Upper lobe of left lung (tissue), 6 donors: Measurements from ENCODE around the gene CFAP92. TPM values are rescaled to one million over a fixed set of nuclear protein-coding genes. Genes with fewer than 3 reads are reported as not detected.

Experiments used
- ATAC-seq, 2 donors: fragments of 200-7000 bp; cut with Tn5 transposase; one replicate each; pipeline ENCODE4 v1.9.1; 2022; ENCODE audit warnings: mild to moderate bottlenecking in 2 of 2, moderate library complexity in 2 of 2; ENCODE audit not compliant: low FRiP score in 2 of 2
- DNase-seq, 2 donors: peaks; one replicate each; pipeline ENCODE4 v3.0.0-alpha.2; 2019 to 2020
- H3K27ac ChIP-seq, 4 donors: fragments of 200-600 bp; sonication (generic); one replicate each; pipeline ENCODE4 v1.5.1; 2016 to 2019
- H3K27me3 ChIP-seq, 4 donors: fragments of 200-600 bp; sonication (generic); one replicate each; pipeline ENCODE4 v1.5.1; 2017 to 2019
- H3K36me3 ChIP-seq, 4 donors: fragments of 200-600 bp; sonication (generic); one replicate each; pipeline ENCODE4 v1.5.1; 2016 to 2019
- H3K4me1 ChIP-seq, 4 donors: fragments of 200-600 bp; sonication (generic); one replicate each; pipeline ENCODE4 v1.5.1; 2018 to 2019
- H3K4me3 ChIP-seq, 4 donors: fragments of 200-600 bp; sonication (generic); one replicate each; pipeline ENCODE4 v1.5.1; 2017 to 2019; ENCODE audit warnings: mild to moderate bottlenecking in 2 of 4, moderate library complexity in 1 of 4
- H3K9me3 ChIP-seq, 4 donors: fragments of 200-600 bp; sonication (generic); one replicate each; pipeline ENCODE4 v1.5.1; 2018 to 2019
- EP300 ChIP-seq, 4 donors: sonication (generic); formaldehyde crosslinking; IDR thresholded peaks; one replicate each; pipeline ENCODE4 v1.5.1; 2017; ENCODE audit warnings: antibody characterized with exemption in 4 of 4, control low read depth in 2 of 4
- POLR2A ChIP-seq, 4 donors: fragments of 450-650 bp; IDR thresholded peaks; one replicate each; pipeline ENCODE4 v1.5.1; 2016 to 2017; ENCODE audit warnings: antibody characterized with exemption in 4 of 4, mild to moderate bottlenecking in 2 of 4
- POLR2AphosphoS5 ChIP-seq, 2 donors: sonication (generic); formaldehyde crosslinking; IDR thresholded peaks; one replicate each; pipeline ENCODE4 v1.5.1; 2017; ENCODE audit warnings: antibody characterized with exemption in 2 of 2
- WGBS, 2 donors: methylation state at CpG; one replicate each; pipeline ENCODE4 v1.1.5; 2017 to 2018; 5-methylcytosine and 5-hydroxymethylcytosine counted together
- total RNA-seq, 6 donors: library from RNA; depleted of rRNA in 4 of 6; stranded (reverse); fragments of >200 nt in 4 of 6; gene quantifications; one replicate each; pipeline versions ENCODE4 v1.1.0 to v1.2.1, GENCODE V29; 2016 to 2021
- TF ChIP-seq, protein P1 (sequence below), 6 experiments: fragments of 450-650 bp in 4 of 6; fragments of 200-600 bp in 2 of 6; sonication (generic) in 2 of 6; IDR thresholded peaks; one replicate each; pipeline ENCODE4 v1.5.1; 2016 to 2019; ENCODE audit warnings: antibody characterized with exemption in 6 of 6
- donor health status: DM: no; HTN: no; CAD: no; lungs with moderate emphysema.
- donor health status: DM: no; HTN: yes; CAD: no; lungs with severe emphysema.

Gene CFAP92
- total RNA-seq, 6 donors from 2014 or later, result 0.66 to 21.3 (median 5.0) TPM

DNA sequence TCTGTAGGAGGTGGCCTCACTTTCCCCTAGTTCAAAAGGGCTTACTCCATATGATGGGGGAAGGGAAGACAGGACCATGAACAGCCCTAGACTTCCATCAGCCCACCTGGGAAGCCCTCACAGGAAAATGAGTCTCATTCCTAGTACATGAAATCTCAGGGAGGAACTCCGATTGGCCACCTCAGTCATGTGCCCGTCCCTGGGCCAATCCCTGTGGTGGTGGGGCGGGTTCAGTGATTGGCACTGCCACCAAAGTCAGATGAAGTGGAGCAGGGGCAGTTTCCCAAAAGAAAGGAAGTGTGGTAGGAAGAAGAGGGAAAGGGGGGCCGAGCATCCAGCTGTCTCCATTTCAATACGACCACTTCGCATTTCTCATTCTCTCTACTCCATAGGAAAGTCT is 40.8 kb upstream of the CFAP92 start:
- H3K27me3 ChIP-seq, result no peaks in the 10 kb centered on the region
- H3K9me3 ChIP-seq, result no peaks in the 10 kb centered on the region
- ATAC-seq, result no peak
- no peak overlapping the region for H3K4me3 ChIP-seq
- WGBS, 2 donors, result 71 to 87% methylated on average over 6 of the region's 6 CpGs
- H3K27ac ChIP-seq, result no peak overlapping the region
- DNase-seq, result no peak
- no peak for TF ChIP-seq POLR2AphosphoS5 (IDR thresholded peaks at IDR 0.05)
- TF ChIP-seq EP300 (IDR thresholded peaks at IDR 0.05), result no peak
- TF ChIP-seq, protein P1, sequence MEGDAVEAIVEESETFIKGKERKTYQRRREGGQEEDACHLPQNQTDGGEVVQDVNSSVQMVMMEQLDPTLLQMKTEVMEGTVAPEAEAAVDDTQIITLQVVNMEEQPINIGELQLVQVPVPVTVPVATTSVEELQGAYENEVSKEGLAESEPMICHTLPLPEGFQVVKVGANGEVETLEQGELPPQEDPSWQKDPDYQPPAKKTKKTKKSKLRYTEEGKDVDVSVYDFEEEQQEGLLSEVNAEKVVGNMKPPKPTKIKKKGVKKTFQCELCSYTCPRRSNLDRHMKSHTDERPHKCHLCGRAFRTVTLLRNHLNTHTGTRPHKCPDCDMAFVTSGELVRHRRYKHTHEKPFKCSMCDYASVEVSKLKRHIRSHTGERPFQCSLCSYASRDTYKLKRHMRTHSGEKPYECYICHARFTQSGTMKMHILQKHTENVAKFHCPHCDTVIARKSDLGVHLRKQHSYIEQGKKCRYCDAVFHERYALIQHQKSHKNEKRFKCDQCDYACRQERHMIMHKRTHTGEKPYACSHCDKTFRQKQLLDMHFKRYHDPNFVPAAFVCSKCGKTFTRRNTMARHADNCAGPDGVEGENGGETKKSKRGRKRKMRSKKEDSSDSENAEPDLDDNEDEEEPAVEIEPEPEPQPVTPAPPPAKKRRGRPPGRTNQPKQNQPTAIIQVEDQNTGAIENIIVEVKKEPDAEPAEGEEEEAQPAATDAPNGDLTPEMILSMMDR (IDR thresholded peaks at IDR 0.05), result no peak
- peaks cover 0 to 24% (median 0%) of the 10 kb centered on the region in 4 donors for H3K36me3 ChIP-seq
- H3K4me1 ChIP-seq, result peaks cover 0 to 20% (median 12%) of the 10 kb centered on the region in 4 donors

GRCh38 chr3:129033633-129034321 is 39.9 kb upstream of the CFAP92 start:
- TF ChIP-seq POLR2AphosphoS5 (IDR thresholded peaks at IDR 0.05) (peak in 1 of 2 donors; percentile 66), EP300 (IDR thresholded peaks at IDR 0.05) (peak in 1 of 4 donors; percentile 12), POLR2A (IDR thresholded peaks at IDR 0.05) (no peak)
- TF ChIP-seq, protein P1 (IDR thresholded peaks at IDR 0.05), result peak in 1 of 6 experiments; percentile 9
- peaks cover 0 to 14% (median 12%) of the 10 kb centered on the region in 4 donors for H3K4me1 ChIP-seq
- no peaks in the 10 kb centered on the region for H3K9me3 ChIP-seq

DNA sequence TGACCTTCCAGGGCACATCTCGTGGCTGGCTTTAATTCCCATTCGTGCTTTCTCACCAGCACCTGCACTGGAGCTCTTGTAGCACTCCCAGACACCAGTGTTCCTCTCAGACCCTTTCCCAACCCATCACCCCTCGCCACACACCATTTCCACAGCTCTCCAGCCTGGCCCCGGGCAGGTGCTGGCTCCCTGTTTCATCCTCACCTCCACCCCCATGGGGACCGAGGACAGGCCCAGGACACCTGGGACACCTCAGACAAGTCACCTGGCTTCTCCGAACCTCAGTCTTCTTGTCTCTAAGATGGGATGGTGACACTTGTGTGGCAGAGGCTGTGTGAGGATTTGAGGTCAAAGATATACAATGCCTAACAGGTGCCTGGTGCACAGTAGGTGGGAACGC is 39.3 kb upstream of the CFAP92 start:
- Histone ChIP-seq H3K4me1 (peaks cover 0 to 14% (median 12%) of the 10 kb centered on the region in 4 donors), H3K4me3 (no peak overlapping the region), H3K9me3 (no peaks in the 10 kb centered on the region), H3K36me3 (peaks cover 0 to 16% (median 0%) of the 10 kb centered on the region in 4 donors), H3K27me3 (no peaks in the 10 kb centered on the region), H3K27ac (peak overlapping the region in 2 of 4 donors; percentile 43 to 52)
- ATAC-seq (no peak), DNase-seq (no peak)
- 89 to 97% methylated on average over 4 to 7 of the region's 7 CpGs for WGBS, 2 donors
- TF ChIP-seq POLR2AphosphoS5 (IDR thresholded peaks at IDR 0.05) (no peak), EP300 (IDR thresholded peaks at IDR 0.05) (no peak), POLR2A (IDR thresholded peaks at IDR 0.05) (no peak)
- TF ChIP-seq, protein P1 (IDR thresholded peaks at IDR 0.05), result no peak

More at GRCh38 chr3:129033633-129034321, 39.9 kb upstream of the CFAP92 start:
- no peak for ATAC-seq
- Histone ChIP-seq H3K4me3 (no peak overlapping the region), H3K27ac (peak overlapping the region in 2 of 4 donors; percentile 27 to 52), H3K27me3 (no peaks in the 10 kb centered on the region), H3K36me3 (peaks cover 0 to 19% (median 0%) of the 10 kb centered on the region in 4 donors)
- WGBS, 2 donors, result 77 to 83% methylated on average over 7 to 11 of the region's 12 CpGs
- DNase-seq, result peak in 1 of 2 donors; percentile 52

DNA sequence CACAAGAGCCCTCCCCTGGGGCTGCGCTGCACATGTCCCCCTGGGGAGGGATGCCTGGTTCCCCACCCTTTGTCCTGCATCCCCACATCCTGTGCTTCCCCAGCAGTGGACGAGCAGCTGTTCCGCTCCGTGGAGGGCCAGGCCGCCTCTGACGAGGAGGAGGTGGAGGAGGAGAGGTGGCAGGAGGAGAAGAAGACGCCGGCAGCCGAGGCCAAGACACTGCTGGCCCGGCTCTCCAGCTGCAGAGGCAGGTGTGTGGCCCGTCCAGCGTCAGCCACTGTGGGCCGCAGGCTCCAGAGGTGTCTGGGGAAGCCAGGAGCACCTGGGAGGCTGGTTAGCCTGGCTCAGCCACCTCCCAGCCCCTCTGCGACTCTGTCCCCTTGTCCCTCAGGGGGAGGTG is 38.8 kb upstream of the CFAP92 start:
- DNase-seq (peak in 1 of 2 donors; percentile 60), ATAC-seq (peak in 1 of 2 donors; percentile 19)
- 80 to 88% methylated on average over 1 to 10 of the region's 14 CpGs for WGBS, 2 donors
- Histone ChIP-seq H3K9me3 (no peaks in the 10 kb centered on the region), H3K27me3 (no peaks in the 10 kb centered on the region), H3K4me3 (no peak overlapping the region), H3K27ac (peak overlapping the region in 2 of 4 donors; percentile 43 to 52), H3K4me1 (peaks cover 0 to 14% (median 12%) of the 10 kb centered on the region in 4 donors), H3K36me3 (peaks cover 0 to 16% (median 0%) of the 10 kb centered on the region in 4 donors)
- no peak for TF ChIP-seq POLR2A (IDR thresholded peaks at IDR 0.05)

DNA sequence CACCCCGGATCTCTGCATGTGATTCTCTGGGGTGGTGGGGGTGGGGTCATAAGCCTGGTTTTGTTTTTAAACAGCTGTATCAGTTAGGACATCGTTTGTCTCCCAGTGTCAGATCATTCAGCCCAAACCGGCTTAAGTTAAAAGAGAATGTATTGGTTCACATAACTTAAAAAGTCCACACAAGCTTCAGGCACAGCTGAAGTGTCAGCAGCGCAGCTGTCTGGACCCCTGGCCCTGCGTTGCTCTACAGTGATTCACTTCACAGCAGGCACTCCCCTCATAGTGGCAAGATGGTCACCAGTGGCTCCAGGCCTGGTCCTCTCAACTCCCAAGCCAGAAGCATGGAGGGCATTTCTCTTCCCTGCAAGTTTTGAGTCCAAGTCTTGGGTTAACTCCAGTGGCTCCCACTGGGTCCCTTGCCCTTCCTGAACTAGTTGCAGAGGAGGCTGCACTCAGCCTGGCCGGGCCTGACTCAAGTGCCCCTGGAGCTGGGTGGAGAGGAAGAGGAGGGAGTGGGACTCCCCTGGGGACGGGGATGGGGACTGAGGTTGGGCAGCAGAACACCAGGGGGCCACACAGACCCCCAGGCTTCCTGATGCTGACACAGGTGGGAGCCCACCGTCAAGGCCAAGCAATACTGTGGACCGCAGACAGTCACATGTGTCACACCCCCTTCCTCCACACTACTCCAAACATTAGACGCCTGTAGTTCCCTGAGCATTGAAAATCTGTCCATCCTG is 37.8 kb upstream of the CFAP92 start:
- no peak for ATAC-seq
- no peak for TF ChIP-seq POLR2AphosphoS5 (IDR thresholded peaks at IDR 0.05)
- no peak for TF ChIP-seq POLR2A (IDR thresholded peaks at IDR 0.05)
- Histone ChIP-seq H3K27ac (peak overlapping the region in 1 of 4 donors; percentile 52), H3K4me1 (peaks cover 7 to 24% (median 20%) of the 10 kb centered on the region in 4 donors), H3K36me3 (peaks cover 0 to 16% (median 0%) of the 10 kb centered on the region in 4 donors), H3K9me3 (no peaks in the 10 kb centered on the region), H3K27me3 (no peaks in the 10 kb centered on the region), H3K4me3 (no peak overlapping the region)
- 77 to 84% methylated on average over 9 to 10 of the region's 10 CpGs for WGBS, 2 donors
- peak in 1 of 2 donors; percentile 20 for DNase-seq
